OCI-LY3 (cell line): ENCODE data around the gene MEOX1.

Experiments used
- CTCF ChIP-seq: fragments of 200-600, 300-600 bp; sonication (generic); IDR thresholded peaks from 2 replicates; pipeline ENCODE4 v1.5.1; 2014; ENCODE audit warnings: antibody characterized with exemption, low read length, low read depth
- EZH2phosphoT487 ChIP-seq: fragments of 200-600 bp; shearing (Covaris generic); IDR thresholded peaks from 2 replicates; pipeline ENCODE4 v1.6.1; 2018; ENCODE audit warnings: antibody characterized with exemption, mixed run types, low read depth

- TF ChIP-seq CTCF = no peak
- no peak for TF ChIP-seq EZH2phosphoT487
Observed at GRCh38 chr17:43660816-43661493, 767 bp downstream of the MEOX1 start.
